ENCODE data around the gene CARD14. TPM values are rescaled to one million over a fixed set of nuclear protein-coding genes. Genes with fewer than 3 reads are reported as not detected.

CARD14 gene
- total and polyA plus RNA-seq, 2 of the 13 experiments (the other 11 are each of a cell fraction or from before 2014, with no cell fraction given), result 0.11 TPM; not detected in 1

GRCh38 chr17:80195671-80196529 is 26.1 kb downstream of the CARD14 start (continued):
- TF ChIP-seq ZNF788 (CRISPR knock-in tag; IDR thresholded peaks at IDR 0.05; ENCODE audit: borderline replicate concordance) (0 out of 2 replicates have a peak, but pooled peaks have one; percentile 30), TEF (CRISPR knock-in tag; IDR thresholded peaks at IDR 0.05) (no peak), NFE2L2 (IDR thresholded peaks at IDR 0.05; ENCODE audit: low read length) (no peak), ZNF235 (CRISPR knock-in tag; IDR thresholded peaks at IDR 0.05; ENCODE audit: borderline replicate concordance) (no peak), KDM6A (CRISPR knock-in tag; IDR thresholded peaks at IDR 0.05; ENCODE audit: low read depth) (no peak), CBX5 (CRISPR knock-in tag; IDR thresholded peaks at IDR 0.05; ENCODE audit: borderline replicate concordance) (no peak), TFAP4 (IDR thresholded peaks at IDR 0.05; ENCODE audit: borderline replicate concordance, low read depth) (no peak), ZNF512 (CRISPR knock-in tag; IDR thresholded peaks at IDR 0.05) (no peak), ZBTB20 (CRISPR knock-in tag; IDR thresholded peaks at IDR 0.05; ENCODE audit: borderline replicate concordance, low read depth) (no peak), SIN3B (IDR thresholded peaks at IDR 0.05; ENCODE audit: low read length) (no peak), E2F5 (CRISPR knock-in tag; conservative IDR thresholded peaks at IDR 0.05) (no peak), ZNF101 (CRISPR knock-in tag; IDR thresholded peaks at IDR 0.05; ENCODE audit: borderline replicate concordance, low read depth) (no peak), ZNF280B (CRISPR knock-in tag; IDR thresholded peaks at IDR 0.05; ENCODE audit: borderline replicate concordance) (0 out of 2 replicates have a peak, but pooled peaks have one; percentile 13), ZNF317 (CRISPR knock-in tag; IDR thresholded peaks at IDR 0.05) (no peak), ZBTB4 (CRISPR knock-in tag; IDR thresholded peaks at IDR 0.05; ENCODE audit: borderline replicate concordance) (0 out of 2 replicates have a peak, but pooled peaks have one; percentile 67), SMAD9 (CRISPR knock-in tag; IDR thresholded peaks at IDR 0.05) (no peak), ZNF615 (CRISPR knock-in tag; IDR thresholded peaks at IDR 0.05; ENCODE audit: borderline replicate concordance) (no peak), GABPB1 (CRISPR knock-in tag; IDR thresholded peaks at IDR 0.05) (no peak; the same call in 1 of the 2 replicates), CCDC6 (CRISPR knock-in tag; IDR thresholded peaks at IDR 0.05) (no peak)
